A549 (cell line): ENCODE data around the gene CRYBG3. TPM values are rescaled to one million over a fixed set of nuclear protein-coding genes. Genes with fewer than 3 reads are reported as not detected.

Source experiments
- ATAC-seq, 2 experiments: fragments of 200-7000 bp in 1 of 2; fragments of >200 bp in 1 of 2; cut with Nextera tagmentation in 1 of 2; cut with Tn5 transposase in 1 of 2; 3 replicates each; pipeline versions ENCODE4 v1.8.0 to v1.9.1; 2018 to 2020; ENCODE audit warnings: mild to moderate bottlenecking in 1 of 2, moderate library complexity in 1 of 2
- CTCF ChIA-PET: fragments of 300-600 bp; sonication (Branson Sonifier 250); formaldehyde crosslinking; extraction: SDS; loops from one replicate; lab custom pipeline; 2021; ENCODE audit warnings: antibody characterized with exemption, inconsistent platforms; lab: Yijun Ruan, JAX
- POLR2A ChIA-PET: fragments of 350-600 bp; formaldehyde crosslinking; extraction: SDS; loops from one replicate; lab custom pipeline; 2021; ENCODE audit warnings: antibody characterized with exemption, inconsistent platforms; lab: Yijun Ruan, JAX
- DNase-seq, 2 experiments: peaks; one replicate each; pipeline versions ENCODE4 v3.0.0 to v3.0.0-alpha.2; 2011 to 2016; ENCODE audit warnings: low read depth in 1 of 2, low spot score in 1 of 2
- FAIRE-seq: peaks from 2 replicates; lab custom pipeline; 2011; peaks lifted over from hg19 to GRCh38; lab: Jason Lieb, UNC
- H3K27ac ChIP-seq, 2 experiments: fragments of >200 bp; sonication (Bioruptor Twin); formaldehyde crosslinking; 3 replicates each; pipeline ENCODE4 v1.5.1; 2016 to 2017
- H3K4me1 ChIP-seq: fragments of >200 bp; sonication (Bioruptor Twin); formaldehyde crosslinking; 3 replicates; pipeline ENCODE4 v1.6.1; 2016
- H3K4me2 ChIP-seq: fragments of >200 bp; sonication (Bioruptor Twin); formaldehyde crosslinking; 3 replicates; pipeline ENCODE4 v1.6.1; 2016
- H3K4me3 ChIP-seq: fragments of >200 bp; sonication (Bioruptor Twin); formaldehyde crosslinking; 3 replicates; pipeline ENCODE4 v1.5.1; 2016
- H3K9me3 ChIP-seq: fragments of >200 bp; sonication (Bioruptor Twin); formaldehyde crosslinking; 3 replicates; pipeline ENCODE4 v1.6.1; 2016
- ATOH8 ChIP-seq: fragments of 250-450 bp; sonication (Bioruptor Pico); IDR thresholded peaks from 2 replicates; pipeline ENCODE4 v1.5.0; 2020; ENCODE audit warnings: low read depth, mild to moderate bottlenecking, moderate library complexity
- BHLHE40 ChIP-seq: IDR thresholded peaks from 2 replicates; pipeline ENCODE4 v1.6.1; 2012; ENCODE audit warnings: low read depth, low read length, inconsistent platforms
- CBX8 ChIP-seq: fragments of 200-600 bp; sonication (generic); IDR thresholded peaks from 2 replicates; pipeline ENCODE4 v1.6.1; 2016
- CHD2 ChIP-seq: fragments of 150-350 bp; IDR thresholded peaks from 2 replicates; pipeline ENCODE4 v1.6.1; 2014; ENCODE audit warnings: low read length; ENCODE audit not compliant: partially characterized antibody
- CTCF ChIP-seq: fragments of >200 bp; sonication (Bioruptor Twin); formaldehyde crosslinking; IDR thresholded peaks from 3 replicates; pipeline ENCODE4 v1.5.1; 2016
- E2F6 ChIP-seq: IDR thresholded peaks from 2 replicates; pipeline ENCODE4 v1.6.1; 2012; ENCODE audit warnings: low read depth, borderline replicate concordance
- EHF ChIP-seq: fragments of 250-450 bp; sonication (Bioruptor Pico); IDR thresholded peaks from 2 replicates; pipeline ENCODE4 v1.5.0; 2020; ENCODE audit warnings: mild to moderate bottlenecking
- ELK1 ChIP-seq: fragments of 150-350 bp; IDR thresholded peaks from 2 replicates; pipeline ENCODE4 v1.6.1; 2014; ENCODE audit warnings: low read depth, mild to moderate bottlenecking, low read length
- FOSL2 ChIP-seq, 2 experiments: fragments of 450-650 bp in 1 of 2; fragments of >200 bp in 1 of 2; sonication (Bioruptor Twin) in 1 of 2; formaldehyde crosslinking; IDR thresholded peaks; 2 replicates each; pipeline versions ENCODE4 v1.5.0 to v1.6.1; 2016 to 2020; ENCODE audit warnings: mild to moderate bottlenecking in 1 of 2, moderate library complexity in 1 of 2
- FOXS1 ChIP-seq: fragments of 250-450 bp; sonication (Bioruptor Pico); IDR thresholded peaks from 2 replicates; pipeline ENCODE4 v1.5.0; 2020; ENCODE audit warnings: mild to moderate bottlenecking, moderate library complexity
- HDAC2 ChIP-seq: fragments of 200-600 bp; sonication (generic); IDR thresholded peaks from 2 replicates; pipeline ENCODE4 v1.6.1; 2016
- HMGXB4 ChIP-seq: fragments of 250-450 bp; sonication (Bioruptor Pico); IDR thresholded peaks from 2 replicates; pipeline ENCODE4 v1.5.0; 2021; ENCODE audit warnings: mild to moderate bottlenecking, moderate library complexity, borderline replicate concordance
- KDM1A ChIP-seq: fragments of 200-600 bp; sonication (generic); IDR thresholded peaks from 2 replicates; pipeline ENCODE4 v1.6.1; 2016; ENCODE audit warnings: low read depth, mild to moderate bottlenecking
- MAX ChIP-seq: IDR thresholded peaks from 2 replicates; pipeline ENCODE4 v1.6.1; 2012
- MAZ ChIP-seq: fragments of 150-350 bp; IDR thresholded peaks from 2 replicates; pipeline ENCODE4 v1.6.1; 2014; ENCODE audit warnings: antibody characterized with exemption, low read depth, low read length, borderline replicate concordance
- NFE2L2 ChIP-seq: fragments of 150-350 bp; conservative IDR thresholded peaks from 2 replicates; pipeline ENCODE4 v1.6.1; 2014; ENCODE audit warnings: low read length
- PBX3 ChIP-seq: IDR thresholded peaks from 2 replicates; pipeline ENCODE4 v1.6.1; 2012
- POLR2AphosphoS2 ChIP-seq: conservative IDR thresholded peaks from 2 replicates; pipeline ENCODE4 v1.6.1; 2012; ENCODE audit warnings: low read length, improper control_type of control experiment, inconsistent platforms
- RARB ChIP-seq: fragments of 250-450 bp; sonication (Bioruptor Pico); IDR thresholded peaks from 2 replicates; pipeline ENCODE4 v1.8.0; 2021; ENCODE audit warnings: mild to moderate bottlenecking, moderate library complexity
- RFX5 ChIP-seq: fragments of 450-650 bp; IDR thresholded peaks from 2 replicates; pipeline ENCODE4 v1.7.1; 2014; ENCODE audit warnings: antibody characterized with exemption, mild to moderate bottlenecking, moderate library complexity
- RNF2 ChIP-seq: fragments of 200-600 bp; sonication (generic); IDR thresholded peaks from 2 replicates; pipeline ENCODE4 v1.6.1; 2016; ENCODE audit warnings: low read depth, mild to moderate bottlenecking, antibody characterized with exemption, moderate library complexity, borderline replicate concordance
- TP53 ChIP-seq: fragments of 250-450 bp; sonication (Bioruptor Pico); IDR thresholded peaks from 2 replicates; pipeline ENCODE4 v1.5.0; 2021; ENCODE audit warnings: mild to moderate bottlenecking, moderate library complexity
- ZNF302 ChIP-seq: fragments of 250-450 bp; sonication (Bioruptor Pico); IDR thresholded peaks from 2 replicates; pipeline ENCODE4 v1.9.0; 2021; ENCODE audit warnings: inconsistent platforms, mild to moderate bottlenecking, moderate library complexity
- WGBS: methylation state at CpG from one replicate; pipeline ENCODE4 v1.1.6; 2017; ENCODE audit errors: missing lambda C conversion rate; 5-methylcytosine and 5-hydroxymethylcytosine counted together
- polyA plus RNA-seq, 4 experiments: library from polyadenylated mRNA; depleted of rRNA in 3 of 4; stranded (reverse); fragments of >200 nt; fragmentation: RNase III in 1 of 4; extraction: RNeasy Plus Mini Kit Qiagen cat#74134 plus additional on column Dnase treatment in 1 of 4; gene quantifications; 2 replicates in 3 of 4; 3 replicates in 1 of 4; pipeline ENCODE4 v1.2.3, GENCODE V29; 2011 to 2017

CRYBG3 gene
- polyA plus RNA-seq, 2 of the 4 experiments (the other 2 are of a cell fraction), result 3.6 to 8.7 TPM

- TF ChIP-seq CTCF (no peak), NFE2L2 (no peak), HMGXB4 (CRISPR knock-in tag) (no peak), POLR2AphosphoS2 (no peak), PBX3 (no peak), TP53 (CRISPR knock-in tag) (no peak), RNF2 (no peak), CHD2 (no peak)
Observed at GRCh38 chr3:97889814-97890213, 68.0 kb downstream of the CRYBG3 start (continued).

GRCh38 chr3:97892852-97893251, 71.0 kb downstream of the CRYBG3 start:
- WGBS, result 75% methylated on average over 1 of the region's 1 CpG
- Histone ChIP-seq H3K4me3 (no peak overlapping the region), H3K4me1 (no peaks in the 10 kb centered on the region), H3K9me3 (no peaks in the 10 kb centered on the region), H3K4me2 (no peak overlapping the region)
- ATAC-seq, result no peak
- ChIA-PET POLR2A (no interaction called here), CTCF (no interaction called here)
- TF ChIP-seq CBX8, result no peak
- no peak for TF ChIP-seq RARB (CRISPR knock-in tag)
- TF ChIP-seq FOSL2 (IDR thresholded peaks at IDR 0.05), result no peak
- no peak for TF ChIP-seq FOSL2 (CRISPR knock-in tag; IDR thresholded peaks at IDR 0.05)
- no peak for TF ChIP-seq RFX5
- TF ChIP-seq E2F6, result no peak
- TF ChIP-seq MAX, result no peak
- TF ChIP-seq RNF2, result no peak
- TF ChIP-seq KDM1A, result no peak
- TF ChIP-seq FOXS1 (CRISPR knock-in tag), result no peak
- TF ChIP-seq MAZ, result no peak
- TF ChIP-seq HDAC2, result no peak
- TF ChIP-seq ATOH8 (CRISPR knock-in tag), result no peak
- TF ChIP-seq EHF (CRISPR knock-in tag), result no peak
- no peak for TF ChIP-seq ZNF302
- TF ChIP-seq ELK1, result no peak
- no peak for TF ChIP-seq BHLHE40
- TF ChIP-seq, all 56 proteins: peak for 0
- no peak for DNase-seq
- H3K27ac ChIP-seq, result no peak overlapping the region
- FAIRE-seq, result no peak
